Stimulated activated CD8-positive, alpha-beta memory T cell treated with anti-CD3 and anti-CD28 coated beads, Interleukin-7, amount 100 ng/mL, for 4 hours (primary cell): ENCODE data around the gene UBE2H.

Experiments
- DNase-seq, 2 donors: peaks; one replicate each; pipeline ENCODE4 v3.0.0-alpha.2; 2020; ENCODE audit warnings: low read depth in 2 of 2

The UBE2H gene

GRCh38 chr7:129950191-129950932, 2.4 kb downstream of the UBE2H start:
- DNase-seq = no peak

GRCh38 chr7:129949292-129950133, 3.2 kb downstream of the UBE2H start:
- DNase-seq = no peak

- peak; percentile 68 to 78 for DNase-seq
Observed at GRCh38 chr7:129948877-129949291, 3.9 kb downstream of the UBE2H start.

- no peak for DNase-seq
Observed at GRCh38 chr7:129948338-129948737, 4.4 kb downstream of the UBE2H start.

GRCh38 chr7:129947701-129948100, 5.1 kb downstream of the UBE2H start:
- no peak for DNase-seq

GRCh38 chr7:129947049-129947448, 5.7 kb downstream of the UBE2H start:
- no peak for DNase-seq

GRCh38 chr7:129946282-129946681, 6.5 kb downstream of the UBE2H start:
- no peak for DNase-seq

GRCh38 chr7:129943352-129943751, 9.4 kb downstream of the UBE2H start:
- no peak for DNase-seq

GRCh38 chr7:129940329-129940728, 12.4 kb downstream of the UBE2H start:
- no peak for DNase-seq

GRCh38 chr7:129939881-129940280, 12.9 kb downstream of the UBE2H start:
- no peak for DNase-seq

GRCh38 chr7:129933627-129934026, 19.1 kb downstream of the UBE2H start:
- no peak for DNase-seq

GRCh38 chr7:129926618-129927017, 26.1 kb downstream of the UBE2H start:
- no peak for DNase-seq

GRCh38 chr7:129925416-129926002, 27.3 kb downstream of the UBE2H start:
- no peak for DNase-seq

- no peak for DNase-seq
Observed at GRCh38 chr7:129924602-129925001, 28.2 kb downstream of the UBE2H start.

- no peak for DNase-seq
Observed at GRCh38 chr7:129923709-129924108, 29.1 kb downstream of the UBE2H start.

- DNase-seq = no peak
Observed at GRCh38 chr7:129919492-129919891, 33.3 kb downstream of the UBE2H start.

- no peak for DNase-seq
Observed at GRCh38 chr7:129918922-129919321, 33.8 kb downstream of the UBE2H start.

GRCh38 chr7:129917934-129918333, 34.8 kb downstream of the UBE2H start:
- DNase-seq = no peak

GRCh38 chr7:129914536-129915272, 38.1 kb downstream of the UBE2H start:
- peak; percentile 1 to 8 for DNase-seq

- no peak for DNase-seq
Observed at GRCh38 chr7:129913428-129913827, 39.3 kb downstream of the UBE2H start.

- no peak for DNase-seq
Observed at GRCh38 chr7:129911790-129912189, 41.0 kb downstream of the UBE2H start.

- DNase-seq = no peak
Observed at GRCh38 chr7:129909669-129910068, 43.1 kb downstream of the UBE2H start.
